ENCODE measurements around the gene IL17B. TPM values are rescaled to one million over a fixed set of nuclear protein-coding genes. Genes with fewer than 3 reads are reported as not detected.

IL17B gene
- total and polyA plus RNA-seq, 2 of the 13 experiments (the other 11 are each of a cell fraction or from before 2014, with no cell fraction given) = 0.29 to 2.6 TPM

DNA sequence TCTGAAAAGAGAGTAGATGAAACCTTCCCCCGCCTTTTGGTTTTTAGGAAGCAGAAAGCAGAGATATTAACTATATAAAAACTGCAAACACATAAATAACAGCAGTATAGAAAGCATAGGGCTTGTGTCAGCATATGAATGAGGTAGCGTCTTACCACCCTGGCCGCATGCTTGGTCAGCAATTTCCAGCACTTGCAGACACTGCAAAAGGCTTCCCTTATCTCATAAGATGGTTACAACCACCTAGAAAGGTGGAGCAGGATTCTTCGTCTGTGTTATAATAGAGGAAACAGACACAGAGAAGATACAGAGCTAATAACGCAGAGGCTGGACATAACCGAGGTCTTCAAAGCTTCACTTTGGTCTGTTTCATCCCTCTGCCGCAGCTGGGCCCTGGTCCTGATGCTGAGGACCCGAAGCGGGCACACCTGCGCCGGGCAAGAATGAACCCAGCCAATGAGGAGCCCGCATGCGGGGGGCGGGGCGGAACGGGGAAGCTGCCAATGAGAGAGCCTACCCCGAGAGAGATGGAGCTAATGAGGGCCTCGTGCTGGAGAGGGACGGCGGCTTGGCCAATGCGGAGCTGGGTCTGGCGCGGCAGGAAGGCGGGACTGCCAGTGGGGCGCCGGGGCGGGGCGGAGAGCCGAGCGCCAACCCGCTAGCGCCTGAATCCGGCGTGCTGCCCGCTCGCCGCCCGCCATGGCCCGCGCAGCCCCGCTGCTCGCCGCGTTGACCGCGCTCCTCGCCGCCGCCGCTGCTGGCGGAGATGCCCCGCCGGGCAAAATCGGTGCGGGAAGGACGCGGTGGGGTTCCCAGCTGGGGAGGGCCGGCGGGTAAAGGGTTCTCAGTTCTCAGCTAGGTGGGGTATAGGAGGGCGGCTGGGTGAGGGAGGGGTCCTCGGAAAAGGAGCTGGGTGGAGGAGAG, 21.5 kb downstream of the IL17B start, which contains the start of gene PCYOX1L (continued):
- TF ChIP-seq ZNF382 (CRISPR knock-in tag; IDR thresholded peaks at IDR 0.05; ENCODE audit: borderline replicate concordance) = no peak
- TF ChIP-seq ZNF737 (CRISPR knock-in tag; IDR thresholded peaks at IDR 0.05; ENCODE audit: borderline replicate concordance) = no peak
- no peak for TF ChIP-seq ZNF577 (CRISPR knock-in tag; IDR thresholded peaks at IDR 0.05; ENCODE audit: borderline replicate concordance, low read depth)
- TF ChIP-seq, protein P1, sequence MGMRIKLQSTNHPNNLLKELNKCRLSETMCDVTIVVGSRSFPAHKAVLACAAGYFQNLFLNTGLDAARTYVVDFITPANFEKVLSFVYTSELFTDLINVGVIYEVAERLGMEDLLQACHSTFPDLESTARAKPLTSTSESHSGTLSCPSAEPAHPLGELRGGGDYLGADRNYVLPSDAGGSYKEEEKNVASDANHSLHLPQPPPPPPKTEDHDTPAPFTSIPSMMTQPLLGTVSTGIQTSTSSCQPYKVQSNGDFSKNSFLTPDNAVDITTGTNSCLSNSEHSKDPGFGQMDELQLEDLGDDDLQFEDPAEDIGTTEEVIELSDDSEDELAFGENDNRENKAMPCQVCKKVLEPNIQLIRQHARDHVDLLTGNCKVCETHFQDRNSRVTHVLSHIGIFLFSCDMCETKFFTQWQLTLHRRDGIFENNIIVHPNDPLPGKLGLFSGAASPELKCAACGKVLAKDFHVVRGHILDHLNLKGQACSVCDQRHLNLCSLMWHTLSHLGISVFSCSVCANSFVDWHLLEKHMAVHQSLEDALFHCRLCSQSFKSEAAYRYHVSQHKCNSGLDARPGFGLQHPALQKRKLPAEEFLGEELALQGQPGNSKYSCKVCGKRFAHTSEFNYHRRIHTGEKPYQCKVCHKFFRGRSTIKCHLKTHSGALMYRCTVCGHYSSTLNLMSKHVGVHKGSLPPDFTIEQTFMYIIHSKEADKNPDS (CRISPR knock-in tag; IDR thresholded peaks at IDR 0.05) = no peak
- TF ChIP-seq ZMAT3 (CRISPR knock-in tag; conservative IDR thresholded peaks at IDR 0.05) = 0 out of 2 replicates have a peak, but pooled peaks have one; percentile 48
- TF ChIP-seq MTA1 (CRISPR knock-in tag; IDR thresholded peaks at IDR 0.05; ENCODE audit: borderline replicate concordance) = no peak
- TF ChIP-seq ESRRA (CRISPR knock-in tag; IDR thresholded peaks at IDR 0.05; ENCODE audit: low read depth) = no peak
- TF ChIP-seq DR1 (CRISPR knock-in tag; IDR thresholded peaks at IDR 0.05) = no peak; the same call in 1 of the 2 replicates
- no peak for TF ChIP-seq ZNF562 (CRISPR knock-in tag; IDR thresholded peaks at IDR 0.05; ENCODE audit: borderline replicate concordance)
- no peak for TF ChIP-seq DBP (CRISPR knock-in tag; IDR thresholded peaks at IDR 0.05; ENCODE audit: not compliant biosample characterization)
- no peak for TF ChIP-seq RFX3 (CRISPR knock-in tag; IDR thresholded peaks at IDR 0.05)
- no peak for TF ChIP-seq REPIN1 (CRISPR knock-in tag; IDR thresholded peaks at IDR 0.05; ENCODE audit: borderline replicate concordance, low read depth)
- TF ChIP-seq ZNF557 (CRISPR knock-in tag; IDR thresholded peaks at IDR 0.05) = no peak
- TF ChIP-seq ZNF326 (CRISPR knock-in tag; IDR thresholded peaks at IDR 0.05; ENCODE audit: borderline replicate concordance) = no peak
- no peak for TF ChIP-seq MIXL1 (CRISPR knock-in tag; IDR thresholded peaks at IDR 0.05)
- TF ChIP-seq BRF2 (CRISPR knock-in tag; IDR thresholded peaks at IDR 0.05) = no peak
- TF ChIP-seq, protein P2, sequence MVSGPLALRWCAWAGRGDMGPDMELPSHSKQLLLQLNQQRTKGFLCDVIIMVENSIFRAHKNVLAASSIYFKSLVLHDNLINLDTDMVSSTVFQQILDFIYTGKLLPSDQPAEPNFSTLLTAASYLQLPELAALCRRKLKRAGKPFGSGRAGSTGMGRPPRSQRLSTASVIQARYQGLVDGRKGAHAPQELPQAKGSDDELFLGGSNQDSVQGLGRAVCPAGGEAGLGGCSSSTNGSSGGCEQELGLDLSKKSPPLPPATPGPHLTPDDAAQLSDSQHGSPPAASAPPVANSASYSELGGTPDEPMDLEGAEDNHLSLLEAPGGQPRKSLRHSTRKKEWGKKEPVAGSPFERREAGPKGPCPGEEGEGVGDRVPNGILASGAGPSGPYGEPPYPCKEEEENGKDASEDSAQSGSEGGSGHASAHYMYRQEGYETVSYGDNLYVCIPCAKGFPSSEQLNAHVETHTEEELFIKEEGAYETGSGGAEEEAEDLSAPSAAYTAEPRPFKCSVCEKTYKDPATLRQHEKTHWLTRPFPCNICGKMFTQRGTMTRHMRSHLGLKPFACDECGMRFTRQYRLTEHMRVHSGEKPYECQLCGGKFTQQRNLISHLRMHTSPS (CRISPR knock-in tag; IDR thresholded peaks at IDR 0.05; ENCODE audit: low read depth) = no peak; the same call in 1 of the 2 replicates
- no peak for TF ChIP-seq ZNF12 (CRISPR knock-in tag; IDR thresholded peaks at IDR 0.05)
- TF ChIP-seq, protein P3, sequence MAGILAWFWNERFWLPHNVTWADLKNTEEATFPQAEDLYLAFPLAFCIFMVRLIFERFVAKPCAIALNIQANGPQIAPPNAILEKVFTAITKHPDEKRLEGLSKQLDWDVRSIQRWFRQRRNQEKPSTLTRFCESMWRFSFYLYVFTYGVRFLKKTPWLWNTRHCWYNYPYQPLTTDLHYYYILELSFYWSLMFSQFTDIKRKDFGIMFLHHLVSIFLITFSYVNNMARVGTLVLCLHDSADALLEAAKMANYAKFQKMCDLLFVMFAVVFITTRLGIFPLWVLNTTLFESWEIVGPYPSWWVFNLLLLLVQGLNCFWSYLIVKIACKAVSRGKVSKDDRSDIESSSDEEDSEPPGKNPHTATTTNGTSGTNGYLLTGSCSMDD (CRISPR knock-in tag; IDR thresholded peaks at IDR 0.05) = no peak
- TF ChIP-seq ZNF768 (CRISPR knock-in tag; IDR thresholded peaks at IDR 0.05) = no peak
- TF ChIP-seq ZNF749 (CRISPR knock-in tag; IDR thresholded peaks at IDR 0.05; ENCODE audit: borderline replicate concordance) = no peak
- 0 out of 2 replicates have a peak, but pooled peaks have one; percentile 33 for TF ChIP-seq ZSCAN31 (CRISPR knock-in tag; IDR thresholded peaks at IDR 0.05; ENCODE audit: low read depth)
- no peak for TF ChIP-seq RFX5 (IDR thresholded peaks at IDR 0.05; ENCODE audit: low read depth, low read length)
